Esophagus muscularis mucosa (tissue), 3 donors: ENCODE measurements around the gene CTDNEP1.

Experiments used
- POLR2A ChIP-seq: fragments of 450-650 bp; IDR thresholded peaks from one replicate; pipeline ENCODE4 v1.6.1; 2017; ENCODE audit warnings: antibody characterized with exemption, moderate library complexity, mild to moderate bottlenecking, low read depth
- TF ChIP-seq, protein P1 (sequence below), 3 experiments: fragments of 200-600 bp in 2 of 3; fragments of 450-650 bp in 1 of 3; sonication (generic) in 2 of 3; IDR thresholded peaks; one replicate each; pipeline ENCODE4 v1.5.1; 2017 to 2019; ENCODE audit warnings: antibody characterized with exemption in 3 of 3, mild to moderate bottlenecking in 2 of 3, moderate library complexity in 1 of 3

DNA sequence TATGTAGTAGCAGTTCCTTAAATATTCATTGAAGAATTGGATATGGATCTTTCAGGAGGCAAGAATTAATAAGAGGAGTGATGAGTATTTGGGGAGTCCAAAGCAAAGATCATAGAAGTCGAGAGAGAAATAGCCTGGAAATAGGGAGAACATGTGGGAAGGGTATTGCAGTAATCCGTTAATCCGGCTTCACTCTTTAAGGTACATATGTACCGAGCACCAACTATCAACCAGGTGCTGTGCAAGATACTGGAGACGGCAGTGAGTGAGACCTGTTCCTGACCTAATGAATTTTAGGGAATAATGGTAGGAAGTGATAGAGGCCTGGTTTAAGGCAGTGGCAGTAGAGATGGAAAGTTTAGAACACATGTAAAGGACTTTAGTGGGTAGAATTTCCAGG, 1.5 kb upstream of the CTDNEP1 start:
- TF ChIP-seq POLR2A = no peak
- TF ChIP-seq, protein P1, sequence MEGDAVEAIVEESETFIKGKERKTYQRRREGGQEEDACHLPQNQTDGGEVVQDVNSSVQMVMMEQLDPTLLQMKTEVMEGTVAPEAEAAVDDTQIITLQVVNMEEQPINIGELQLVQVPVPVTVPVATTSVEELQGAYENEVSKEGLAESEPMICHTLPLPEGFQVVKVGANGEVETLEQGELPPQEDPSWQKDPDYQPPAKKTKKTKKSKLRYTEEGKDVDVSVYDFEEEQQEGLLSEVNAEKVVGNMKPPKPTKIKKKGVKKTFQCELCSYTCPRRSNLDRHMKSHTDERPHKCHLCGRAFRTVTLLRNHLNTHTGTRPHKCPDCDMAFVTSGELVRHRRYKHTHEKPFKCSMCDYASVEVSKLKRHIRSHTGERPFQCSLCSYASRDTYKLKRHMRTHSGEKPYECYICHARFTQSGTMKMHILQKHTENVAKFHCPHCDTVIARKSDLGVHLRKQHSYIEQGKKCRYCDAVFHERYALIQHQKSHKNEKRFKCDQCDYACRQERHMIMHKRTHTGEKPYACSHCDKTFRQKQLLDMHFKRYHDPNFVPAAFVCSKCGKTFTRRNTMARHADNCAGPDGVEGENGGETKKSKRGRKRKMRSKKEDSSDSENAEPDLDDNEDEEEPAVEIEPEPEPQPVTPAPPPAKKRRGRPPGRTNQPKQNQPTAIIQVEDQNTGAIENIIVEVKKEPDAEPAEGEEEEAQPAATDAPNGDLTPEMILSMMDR (IDR thresholded peaks at IDR 0.05) = no peak
